CD14-positive monocyte (primary cell): ENCODE results near the gene ATE1. TPM values are rescaled to one million over a fixed set of nuclear protein-coding genes. Genes with fewer than 3 reads are reported as not detected.

ENCODE experiments used
- DNase-seq, 3 donors: peaks; one replicate each; pipeline ENCODE4 v3.0.0-alpha.2; 2011 to 2022
- H2AFZ ChIP-seq: 2 replicates; pipeline ENCODE4 v1.6.0; 2012; ENCODE audit warnings: mild to moderate bottlenecking, low read depth, low read length, inconsistent platforms; ENCODE audit not compliant: insufficient read depth, poor library complexity, severe bottlenecking
- H3K27ac ChIP-seq, 2 donors: 1 replicate in 1 of 2; 2 replicates in 1 of 2; pipeline ENCODE4 v1.5.1; 2012 to 2013; ENCODE audit warnings: low read length in 2 of 2, control low read depth in 1 of 2, inconsistent platforms in 1 of 2, low read depth in 1 of 2, mild to moderate bottlenecking in 1 of 2
- H3K27me3 ChIP-seq, 2 donors: one replicate each; pipeline versions ENCODE4 v1.6.0 to v1.6.1; 2011 to 2013; ENCODE audit warnings: low read length in 2 of 2; ENCODE audit not compliant: control insufficient read depth in 2 of 2, insufficient read depth in 2 of 2
- H3K36me3 ChIP-seq, 2 donors: replicated peaks in 1 of 2; 1 replicate in 1 of 2; 2 replicates in 1 of 2; pipeline versions ENCODE4 v1.5.1 to v1.6.1; 2012 to 2013; ENCODE audit warnings: low read length in 2 of 2, control low read depth in 1 of 2, inconsistent platforms in 1 of 2, mild to moderate bottlenecking in 1 of 2; ENCODE audit not compliant: insufficient read depth in 2 of 2, control insufficient read depth in 1 of 2
- H3K4me1 ChIP-seq, 2 donors: 1 replicate in 1 of 2; 2 replicates in 1 of 2; pipeline versions ENCODE4 v1.5.1 to v1.6.1; 2012 to 2013; ENCODE audit warnings: low read length in 2 of 2, control low read depth in 1 of 2, inconsistent platforms in 1 of 2, mild to moderate bottlenecking in 1 of 2, moderate library complexity in 1 of 2; ENCODE audit not compliant: insufficient read depth in 2 of 2, control insufficient read depth in 1 of 2
- H3K4me2 ChIP-seq: replicated peaks from 2 replicates; pipeline ENCODE3; 2012; ENCODE audit warnings: low read length, moderate library complexity, mild to moderate bottlenecking; ENCODE audit not compliant: poor library complexity, severe bottlenecking; ENCODE audit errors: extremely low read depth
- H3K4me3 ChIP-seq, 3 experiments: fragments of 200-600 bp in 1 of 3; sonication (generic) in 1 of 3; replicated peaks in 1 of 3; 1 replicate in 2 of 3; 2 replicates in 1 of 3; pipeline ENCODE4 v1.5.1; 2011 to 2013; ENCODE audit warnings: low read length in 3 of 3, mild to moderate bottlenecking in 3 of 3, control low read depth in 2 of 3, low read depth in 2 of 3, inconsistent platforms in 1 of 3, moderate library complexity in 1 of 3
- H3K79me2 ChIP-seq: 2 replicates; pipeline ENCODE4 v1.6.0; 2012; ENCODE audit warnings: mild to moderate bottlenecking, control low read depth, inconsistent platforms, low read length, moderate library complexity; ENCODE audit not compliant: insufficient read depth
- H3K9ac ChIP-seq: 2 replicates; pipeline ENCODE4 v1.6.0; 2017; ENCODE audit warnings: low read length, mild to moderate bottlenecking; ENCODE audit not compliant: insufficient read depth, poor library complexity, severe bottlenecking
- H3K9me3 ChIP-seq, 2 donors: replicated peaks in 1 of 2; 1 replicate in 1 of 2; 2 replicates in 1 of 2; pipeline versions ENCODE4 v1.5.1 to v1.6.1; 2012 to 2013; ENCODE audit warnings: low read length in 2 of 2, control low read depth in 1 of 2; ENCODE audit not compliant: control insufficient read depth in 1 of 2, insufficient read depth in 1 of 2
- H4K20me1 ChIP-seq: 2 replicates; pipeline ENCODE4 v1.6.0; 2012; ENCODE audit warnings: mild to moderate bottlenecking, low read length, control low read depth, moderate library complexity; ENCODE audit not compliant: insufficient read depth
- H3K27ac Mint-ChIP-seq, 7 donors: one replicate each; pipeline ENCODE4 v1.8.0; 2020; ENCODE audit warnings: mild to moderate bottlenecking in 7 of 7, mixed read lengths in 7 of 7, moderate library complexity in 6 of 7, inconsistent platforms in 2 of 7
- H3K27me3 Mint-ChIP-seq, 3 donors: one replicate each; pipeline ENCODE4 v1.8.0; 2021 to 2022; ENCODE audit warnings: low read depth in 3 of 3, mild to moderate bottlenecking in 3 of 3, mixed read lengths in 3 of 3, moderate library complexity in 3 of 3, inconsistent platforms in 1 of 3
- H3K36me3 Mint-ChIP-seq, 2 donors: one replicate each; pipeline ENCODE4 v1.8.0; 2020; ENCODE audit warnings: mixed read lengths in 2 of 2, inconsistent platforms in 1 of 2, mild to moderate bottlenecking in 1 of 2
- H3K4me1 Mint-ChIP-seq: one replicate; pipeline ENCODE4 v1.8.0; 2020; ENCODE audit warnings: mild to moderate bottlenecking, mixed read lengths
- H3K4me3 Mint-ChIP-seq, 2 donors: one replicate each; pipeline ENCODE4 v1.8.0; 2020; ENCODE audit warnings: mild to moderate bottlenecking in 2 of 2, mixed read lengths in 2 of 2, moderate library complexity in 1 of 2
- H3K9me3 Mint-ChIP-seq, 7 donors: one replicate each; pipeline ENCODE4 v1.8.0; 2020 to 2022; ENCODE audit warnings: mixed read lengths in 7 of 7, mild to moderate bottlenecking in 6 of 7, moderate library complexity in 6 of 7, inconsistent platforms in 2 of 7
- WGBS: methylation state at CpG from one replicate; pipeline ENCODE4 v1.1.5; 2013; ENCODE audit warnings: missing lambda C conversion rate; ENCODE audit not compliant: insufficient coverage; 5-methylcytosine and 5-hydroxymethylcytosine counted together
- intact Hi-C, 2 donors: fragments of 100-400 bp; cut with micrococcal nuclease; formaldehyde crosslinking; loops; one replicate each; pipeline versions ENCODE4 v1.15.0 to v1.15.1; 2023
- polyA plus RNA-seq, 3 donors: library from polyadenylated mRNA; depleted of rRNA in 1 of 3; unstranded in 2 of 3; stranded (reverse) in 1 of 3; fragments of 300-500 nt in 2 of 3; fragments of >200 nt in 1 of 3; fragmentation: Illumina TruSeq in 2 of 3; gene quantifications; 1 replicate in 2 of 3; 2 replicates in 1 of 3; pipeline ENCODE4 v1.2.3, GENCODE V29; 2012 to 2021
- TF ChIP-seq, protein P1 (sequence below): fragments of 200-600 bp; IDR thresholded peaks from one replicate; pipeline ENCODE4 v1.8.0; 2022; ENCODE audit warnings: antibody characterized with exemption, mild to moderate bottlenecking

The ATE1 gene
- polyA plus RNA-seq, 3 donors: 9.2 to 19.5 (median 15.8) TPM

- H3K4me1 Mint-ChIP-seq: peaks cover 22% of the 10 kb centered on the region
- 100% methylated on average over 1 of the region's 15 CpGs for WGBS
- intact Hi-C loops: no loop called here
- TF ChIP-seq, protein P1, sequence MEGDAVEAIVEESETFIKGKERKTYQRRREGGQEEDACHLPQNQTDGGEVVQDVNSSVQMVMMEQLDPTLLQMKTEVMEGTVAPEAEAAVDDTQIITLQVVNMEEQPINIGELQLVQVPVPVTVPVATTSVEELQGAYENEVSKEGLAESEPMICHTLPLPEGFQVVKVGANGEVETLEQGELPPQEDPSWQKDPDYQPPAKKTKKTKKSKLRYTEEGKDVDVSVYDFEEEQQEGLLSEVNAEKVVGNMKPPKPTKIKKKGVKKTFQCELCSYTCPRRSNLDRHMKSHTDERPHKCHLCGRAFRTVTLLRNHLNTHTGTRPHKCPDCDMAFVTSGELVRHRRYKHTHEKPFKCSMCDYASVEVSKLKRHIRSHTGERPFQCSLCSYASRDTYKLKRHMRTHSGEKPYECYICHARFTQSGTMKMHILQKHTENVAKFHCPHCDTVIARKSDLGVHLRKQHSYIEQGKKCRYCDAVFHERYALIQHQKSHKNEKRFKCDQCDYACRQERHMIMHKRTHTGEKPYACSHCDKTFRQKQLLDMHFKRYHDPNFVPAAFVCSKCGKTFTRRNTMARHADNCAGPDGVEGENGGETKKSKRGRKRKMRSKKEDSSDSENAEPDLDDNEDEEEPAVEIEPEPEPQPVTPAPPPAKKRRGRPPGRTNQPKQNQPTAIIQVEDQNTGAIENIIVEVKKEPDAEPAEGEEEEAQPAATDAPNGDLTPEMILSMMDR: no peak
- H3K9me3 Mint-ChIP-seq: peaks cover 0 to 4% (median 2%) of the 10 kb centered on the region in 7 donors
- Histone ChIP-seq H4K20me1 (no peaks in the 10 kb centered on the region), H3K9me3 (no peaks in the 10 kb centered on the region), H3K36me3 (no peaks in the 10 kb centered on the region), H3K79me2 (no peaks in the 10 kb centered on the region), H3K9ac (no peak overlapping the region), H3K27me3 (peaks cover 10 to 16% of the 10 kb centered on the region in 2 donors), H3K4me2 (peak overlapping the region; percentile 36), H3K4me3 (no peak overlapping the region), H3K4me1 (peaks cover 16 to 20% of the 10 kb centered on the region in 2 donors), H2AFZ (no peak overlapping the region), H3K27ac (no peak overlapping the region)
- no peaks in the 10 kb centered on the region for H3K36me3 Mint-ChIP-seq
- H3K27me3 Mint-ChIP-seq: peaks cover 15 to 20% (median 19%) of the 10 kb centered on the region in 3 donors
- H3K4me3 Mint-ChIP-seq: peak overlapping the region in 1 of 2 donors; percentile 26
- peak overlapping the region in 1 of 7 donors; percentile 14 for H3K27ac Mint-ChIP-seq
- no peak for DNase-seq
Measured at GRCh38 chr10:121708728-121709674, 218.8 kb downstream of the ATE1 start.

DNA sequence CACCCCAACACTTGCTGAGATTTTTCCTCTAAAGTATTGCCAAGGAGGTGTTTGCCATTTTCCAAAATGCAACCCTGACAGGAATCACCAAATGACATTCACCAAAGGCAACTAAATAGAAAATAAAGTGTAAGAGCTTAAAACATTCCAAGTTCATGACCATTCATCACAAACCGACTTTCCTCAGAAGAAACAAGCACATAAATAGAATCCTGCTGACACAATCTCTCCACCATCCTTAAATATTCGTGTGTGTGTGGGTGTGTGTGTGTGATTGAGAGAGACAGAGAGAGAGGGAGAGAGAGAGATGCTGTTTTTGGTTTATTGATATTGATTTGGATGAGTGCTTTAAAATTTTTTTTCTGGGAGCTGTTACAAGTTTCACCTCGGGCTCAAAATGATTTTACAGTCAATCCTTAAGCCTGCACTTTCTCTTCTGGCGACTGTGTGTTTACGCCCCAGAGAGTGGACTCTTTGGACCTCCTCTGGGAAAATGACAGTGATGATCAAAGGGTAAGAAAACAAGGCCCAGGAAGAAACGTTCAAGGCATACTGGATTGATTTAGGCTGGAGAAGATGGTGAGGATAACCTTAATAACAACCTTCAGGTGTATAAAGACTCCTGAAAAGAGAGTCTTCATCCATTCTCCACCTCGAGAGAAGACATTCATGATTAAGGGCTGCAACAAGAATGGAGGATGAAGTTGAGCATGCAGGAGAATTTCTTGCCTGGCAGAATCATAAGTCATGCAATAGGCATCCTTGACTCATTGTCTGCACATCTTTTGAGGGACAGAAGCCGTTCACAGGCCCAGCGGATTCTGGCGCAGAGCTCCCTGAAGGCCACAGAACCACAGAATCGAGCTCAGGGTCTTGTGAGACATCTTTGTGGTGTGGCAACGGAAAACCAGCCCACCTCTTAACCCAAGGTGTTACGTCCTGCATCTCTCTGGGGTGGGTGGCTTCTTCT, 225.2 kb downstream of the ATE1 start:
- Histone ChIP-seq H3K4me3 (no peak overlapping the region), H3K9ac (no peak overlapping the region), H4K20me1 (no peaks in the 10 kb centered on the region), H3K9me3 (no peaks in the 10 kb centered on the region), H3K36me3 (no peaks in the 10 kb centered on the region), H3K4me1 (no peaks in the 10 kb centered on the region), H2AFZ (no peak overlapping the region), H3K27me3 (peaks cover 4 to 14% of the 10 kb centered on the region in 2 donors), H3K27ac (no peak overlapping the region), H3K79me2 (no peaks in the 10 kb centered on the region), H3K4me2 (no peak overlapping the region)
- H3K9me3 Mint-ChIP-seq: peaks cover 0 to 13% (median 6%) of the 10 kb centered on the region in 7 donors
- H3K27ac Mint-ChIP-seq: no peak overlapping the region
- no peaks in the 10 kb centered on the region for H3K4me1 Mint-ChIP-seq
- intact Hi-C loops: no loop called here
- TF ChIP-seq, protein P1: no peak
- peaks cover 0 to 8% (median 6%) of the 10 kb centered on the region in 3 donors for H3K27me3 Mint-ChIP-seq
- no peak for DNase-seq
- no peaks in the 10 kb centered on the region for H3K36me3 Mint-ChIP-seq
- 100% methylated on average over 3 of the region's 13 CpGs for WGBS
- no peak overlapping the region for H3K4me3 Mint-ChIP-seq
